Suppressor macrophage treated with lipopolysaccharide for 1 hour (primary cell): ENCODE measurements around the gene FAM156A.
"Not testable (repeated sequence)": the region's sequence is repeated elsewhere in the genome, so short reads cannot be mapped to it uniquely, and the experiment has no call there.

Experiments
- DNase-seq, 3 donors: peaks; one replicate each; pipeline ENCODE4 v3.0.0-alpha.2; 2020 to 2022

FAM156A gene

DNA sequence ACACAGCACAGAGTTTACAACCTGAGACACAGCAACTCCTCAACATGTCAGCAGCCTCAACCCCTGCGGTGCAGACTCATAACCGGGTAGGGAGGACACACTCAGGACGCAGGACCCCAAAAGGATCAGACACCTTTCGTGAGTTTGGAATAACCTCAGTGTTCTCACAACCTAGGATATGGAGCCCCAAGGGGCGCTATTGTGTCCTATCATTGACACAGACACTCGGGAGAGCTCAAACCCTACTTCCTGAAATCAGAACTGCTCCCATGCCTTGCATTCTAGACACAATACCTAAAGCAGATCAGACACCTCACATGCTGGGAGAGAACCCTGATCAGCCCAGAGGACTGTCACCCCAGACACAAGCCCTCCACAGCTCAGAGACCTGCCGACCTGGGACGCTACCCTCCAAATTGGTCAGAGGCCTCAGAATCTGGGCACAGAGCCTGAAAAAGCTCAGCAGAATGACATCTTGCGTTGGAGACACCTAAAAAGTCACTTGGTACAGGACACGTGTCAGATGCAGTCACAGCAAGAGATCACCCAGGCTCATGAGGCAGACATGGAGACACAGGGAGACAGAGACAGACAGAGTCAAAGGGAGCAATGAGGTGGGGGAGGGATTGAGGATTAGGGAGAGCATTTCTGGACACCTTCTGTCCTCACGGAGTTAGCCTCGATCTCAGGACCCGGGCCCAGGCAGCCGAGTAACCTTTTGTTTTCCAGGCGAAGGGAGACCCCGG is 8.8 kb upstream of the FAM156A start:
- not testable (repeated sequence) for DNase-seq

DNA sequence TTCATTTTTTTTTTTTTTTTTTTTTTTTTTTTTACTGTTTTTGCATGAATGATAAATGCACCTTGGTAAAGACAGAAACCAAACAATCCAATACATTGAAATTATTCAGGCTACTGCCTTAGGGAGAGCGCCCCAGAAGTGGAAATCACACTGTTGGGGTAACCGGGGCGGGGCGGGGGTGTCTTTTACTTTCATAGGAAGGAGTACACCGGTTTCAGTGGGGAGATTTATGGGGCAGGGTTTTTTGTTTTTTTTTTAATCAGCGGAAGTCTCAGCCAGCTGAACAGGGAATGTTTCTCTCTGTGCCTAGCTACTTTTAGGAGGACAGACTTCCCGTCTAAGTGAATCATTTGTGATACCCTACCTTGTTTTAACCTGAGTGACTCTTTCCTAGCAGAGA is 643 bp upstream of the FAM156A start:
- not testable (repeated sequence) for DNase-seq

DNA sequence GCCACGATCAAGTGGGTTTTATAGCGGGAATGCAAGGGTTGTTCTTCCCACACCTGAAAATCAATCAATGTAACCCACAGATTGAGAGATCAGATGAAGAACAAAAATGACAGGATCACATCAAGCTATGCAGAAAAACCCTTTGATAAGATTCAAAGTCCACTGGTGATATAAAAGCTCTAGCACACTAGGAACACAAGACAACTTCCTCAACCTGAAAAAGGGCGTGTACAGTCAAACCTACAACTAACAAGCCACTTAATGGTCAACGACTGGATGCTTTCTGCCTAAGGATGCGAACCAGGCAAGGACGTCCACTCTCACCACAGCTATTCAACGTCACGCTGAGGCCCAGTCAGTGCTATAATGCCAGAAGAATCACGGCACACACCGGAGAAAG is 8.4 kb downstream of the FAM156A start:
- not testable (repeated sequence) for DNase-seq

DNA sequence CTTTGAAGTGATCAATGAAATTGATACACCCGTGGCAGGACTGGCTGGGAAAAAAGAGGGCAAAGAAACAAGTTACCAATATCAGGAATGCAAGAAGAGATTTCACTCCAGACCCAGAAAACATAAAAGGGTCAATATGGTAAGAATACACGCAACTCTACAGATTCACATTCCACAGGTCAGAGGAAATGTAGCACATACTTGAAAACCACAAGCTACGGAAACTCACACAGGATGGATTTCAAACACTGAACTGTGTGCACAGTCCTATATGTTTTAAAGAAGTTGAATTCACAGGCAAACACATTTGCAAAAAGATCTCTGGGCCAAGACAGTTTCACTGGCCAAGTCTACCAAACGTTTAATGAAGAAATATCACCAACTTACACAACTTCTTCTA is 9.0 kb downstream of the FAM156A start:
- DNase-seq = not testable (repeated sequence)

DNA sequence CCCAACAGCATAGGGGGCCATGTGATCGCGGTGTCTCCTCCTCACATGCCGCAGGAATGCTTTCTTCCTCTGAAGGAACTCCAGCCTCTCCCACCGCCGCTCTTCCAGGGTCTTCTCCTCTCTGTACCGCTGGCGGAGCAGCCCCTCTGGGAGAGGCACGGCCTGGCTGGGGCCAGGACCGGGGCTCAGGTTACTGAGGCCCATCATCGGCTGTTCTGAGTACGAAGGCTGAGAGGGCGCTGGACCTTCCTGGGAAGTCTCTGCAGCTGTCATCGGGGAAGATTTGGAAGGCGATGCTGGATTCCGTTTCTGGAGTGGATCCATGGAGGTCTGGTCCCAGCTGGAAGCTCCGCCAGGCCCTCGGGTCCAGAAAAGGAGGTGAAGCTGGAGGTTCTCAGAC is 10.1 kb downstream of the FAM156A start:
- not testable (repeated sequence) for DNase-seq

DNA sequence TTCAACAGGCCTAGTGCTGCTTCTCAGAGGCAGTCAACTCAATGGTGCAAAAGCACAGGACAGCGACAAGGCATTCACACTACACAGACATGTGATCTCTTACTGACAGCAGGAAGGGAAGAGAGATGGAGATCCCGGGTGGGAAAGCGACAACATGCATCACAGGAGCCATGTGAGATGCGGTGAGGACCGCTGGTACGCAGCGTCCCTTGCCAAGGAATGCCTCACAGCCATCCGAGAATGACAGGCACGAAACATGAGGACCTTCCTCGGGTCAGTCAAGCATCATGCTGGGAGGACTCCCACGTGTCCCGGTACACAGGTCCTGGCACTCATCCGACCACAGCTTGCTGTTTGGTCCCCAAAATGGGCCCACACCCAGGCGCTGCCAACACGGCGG is 10.8 kb downstream of the FAM156A start:
- DNase-seq = not testable (repeated sequence)

DNA sequence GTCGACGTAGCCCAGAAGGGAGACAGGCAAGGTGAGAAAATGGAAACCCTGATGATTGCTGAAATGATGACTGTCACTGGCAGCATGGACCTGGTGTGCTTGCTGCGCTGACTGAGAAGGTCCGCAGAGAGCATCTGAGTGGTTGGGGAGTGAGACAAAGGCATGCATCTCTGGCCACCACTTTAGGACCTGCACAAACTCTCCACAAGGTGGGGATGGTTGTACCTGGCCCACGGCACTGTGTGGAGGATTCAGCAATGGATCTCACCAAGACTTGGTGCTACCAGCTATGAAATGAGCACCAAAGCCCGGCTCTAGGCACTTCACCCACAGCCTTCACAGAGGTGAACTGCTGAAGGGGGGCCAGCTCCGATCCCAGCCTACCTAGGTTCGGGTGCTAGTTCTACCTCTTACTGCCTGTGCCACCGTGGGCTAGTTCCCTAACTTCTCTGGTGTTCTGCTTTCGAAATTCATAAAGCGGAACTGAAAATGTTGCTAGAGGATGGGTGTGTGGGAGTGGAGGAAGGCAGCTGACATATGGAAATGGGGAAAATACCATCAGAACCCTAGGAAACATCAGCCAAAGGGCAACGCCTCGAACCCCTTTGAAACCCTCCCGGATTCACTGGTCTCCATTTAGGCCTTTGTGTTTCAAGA is 12.4 kb downstream of the FAM156A start:
- not testable (repeated sequence) for DNase-seq

DNA sequence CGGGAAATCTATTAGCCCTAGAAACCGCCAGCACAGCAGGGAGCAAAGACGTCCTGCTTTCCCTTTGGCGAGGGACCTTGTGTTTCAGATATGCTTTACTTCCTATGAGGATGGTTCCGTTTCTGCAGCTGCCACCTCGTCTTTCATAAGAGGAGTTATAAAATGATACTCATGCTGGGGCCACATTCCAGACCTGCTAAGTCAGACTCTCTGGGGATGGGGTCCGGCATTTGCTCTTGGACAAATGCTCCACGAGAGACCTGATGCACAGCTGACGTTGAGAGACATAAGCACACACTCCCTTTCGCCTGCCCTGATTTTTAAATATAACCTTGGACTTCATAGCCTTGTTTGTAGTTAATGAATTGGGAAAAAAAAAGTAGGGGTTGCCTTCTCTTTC is 16.6 kb downstream of the FAM156A start:
- not testable (repeated sequence) for DNase-seq

DNA sequence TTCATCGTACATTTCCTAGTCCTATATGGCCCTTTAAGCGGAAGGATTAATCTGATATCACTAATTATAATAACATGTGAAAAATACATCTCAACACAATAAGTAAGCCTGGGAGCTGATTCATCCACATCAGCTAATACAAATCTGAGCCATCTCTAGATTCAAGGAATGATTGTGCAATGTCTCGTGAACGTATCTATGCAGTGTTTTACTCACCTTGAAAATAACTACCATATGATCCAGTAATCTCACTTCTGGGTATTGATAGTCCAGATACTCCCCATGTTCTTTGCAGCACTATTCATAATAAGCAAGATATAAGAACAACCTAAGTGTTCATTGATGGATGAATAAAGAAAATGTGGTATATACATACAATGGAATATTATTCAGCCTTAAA is 17.6 kb downstream of the FAM156A start:
- not testable (repeated sequence) for DNase-seq

DNA sequence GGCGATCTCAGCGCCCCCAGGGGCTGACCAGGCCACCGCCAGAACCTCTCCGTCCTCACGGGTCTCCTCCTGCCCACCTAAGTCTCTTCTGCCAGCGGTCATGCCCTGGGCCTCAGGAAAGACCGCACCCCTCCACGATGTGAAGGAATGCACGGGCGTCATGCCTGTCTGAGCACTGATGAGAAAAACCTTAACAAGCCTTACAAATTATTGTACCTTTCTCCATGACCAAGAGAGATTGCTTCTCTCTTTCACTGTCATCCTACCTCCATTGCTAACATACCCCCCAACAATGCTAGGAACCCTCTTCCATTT is 22.9 kb downstream of the FAM156A start:
- DNase-seq = not testable (repeated sequence)

DNA sequence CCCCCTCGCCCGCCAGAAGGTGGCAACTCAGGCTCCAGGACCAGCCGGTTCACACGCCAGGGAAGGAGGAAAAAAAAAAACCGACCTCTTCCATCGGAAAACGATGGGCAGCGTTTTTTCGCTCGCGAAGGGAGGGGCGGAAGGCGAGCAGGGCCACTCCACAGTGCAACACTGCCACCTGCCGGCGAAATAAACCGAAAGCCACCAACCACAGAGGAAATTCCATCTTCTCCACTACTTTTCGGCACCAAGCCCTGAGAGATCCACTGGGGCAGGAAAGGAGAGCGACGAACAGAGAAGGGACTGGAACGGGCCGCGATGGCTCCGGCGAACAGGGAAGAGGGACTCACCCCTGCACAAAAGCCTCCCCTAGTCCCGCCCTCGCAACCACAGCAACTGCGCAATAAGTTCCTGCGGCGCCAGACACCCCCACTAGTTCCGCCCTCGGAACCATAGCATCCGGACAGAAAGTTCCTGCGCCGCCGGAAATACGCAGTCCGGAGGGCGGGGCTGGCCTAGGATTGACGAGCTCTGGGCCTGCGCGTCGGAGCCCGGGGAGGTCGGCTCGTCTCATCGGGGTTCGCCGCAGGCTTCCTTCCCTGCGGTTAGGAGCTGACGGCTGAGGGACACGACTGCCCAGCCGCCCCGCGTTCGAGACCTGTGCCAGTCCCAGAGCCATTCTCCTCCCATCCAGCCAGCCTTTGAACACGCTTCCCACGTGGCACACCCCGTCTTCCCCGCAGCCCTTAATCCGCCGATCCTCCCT is 23.4 kb downstream of the FAM156A start:
- DNase-seq = peak; percentile 93 to 94 (median 93)

DNA sequence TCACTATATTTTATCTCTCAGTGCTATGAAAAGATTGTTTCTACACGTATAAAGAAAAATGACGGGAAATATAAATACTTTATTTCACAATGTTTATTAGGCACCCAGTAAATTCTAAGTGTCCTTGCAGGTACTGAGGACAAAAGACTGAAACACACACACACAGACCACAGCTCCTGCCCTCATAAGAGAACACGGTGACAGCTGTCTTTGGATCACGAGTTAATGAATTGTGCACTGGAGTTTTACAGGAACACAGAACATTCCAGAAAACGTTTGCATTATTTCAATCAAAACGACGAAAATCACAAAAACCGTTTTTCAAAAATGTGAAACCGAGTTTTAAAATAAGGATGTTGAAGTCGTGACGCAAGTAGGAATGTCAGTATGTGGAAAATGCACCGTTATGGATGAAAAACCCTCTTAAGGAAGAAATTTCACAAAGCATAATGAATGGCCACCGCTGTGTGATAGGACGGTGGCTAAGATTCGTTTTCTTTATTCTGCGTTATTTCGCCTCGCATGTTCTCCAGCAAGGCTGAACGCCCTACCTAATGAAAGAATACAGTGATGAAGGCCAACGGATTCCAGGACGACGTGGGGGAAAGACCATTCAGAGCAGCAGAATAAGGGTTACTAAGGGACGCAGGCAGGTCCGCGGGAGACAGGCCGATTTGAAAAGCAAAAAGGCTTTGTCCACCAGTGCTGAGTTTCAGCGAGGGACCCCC is 24.2 kb downstream of the FAM156A start:
- DNase-seq = peak; percentile 17 to 43 (median 36)

DNA sequence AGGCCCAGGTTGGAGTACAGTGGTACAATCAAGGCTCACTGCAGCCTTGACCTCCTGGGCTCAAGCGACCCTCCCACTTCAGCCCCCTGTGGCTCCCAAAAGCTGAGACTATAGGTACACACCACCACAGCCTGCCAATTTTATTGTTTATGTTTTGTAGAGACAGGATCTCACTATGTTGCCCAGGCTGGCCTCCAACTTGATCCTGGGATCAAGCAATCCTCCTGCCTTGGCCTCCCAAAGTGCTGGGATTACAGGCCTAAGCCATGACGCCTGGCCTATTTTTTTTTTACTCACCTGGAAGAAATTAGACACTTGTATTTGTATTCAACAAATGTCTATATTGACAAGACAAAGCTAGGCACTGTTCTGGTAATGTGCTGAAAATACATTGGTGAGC is 25.1 kb downstream of the FAM156A start:
- no peak for DNase-seq

DNA sequence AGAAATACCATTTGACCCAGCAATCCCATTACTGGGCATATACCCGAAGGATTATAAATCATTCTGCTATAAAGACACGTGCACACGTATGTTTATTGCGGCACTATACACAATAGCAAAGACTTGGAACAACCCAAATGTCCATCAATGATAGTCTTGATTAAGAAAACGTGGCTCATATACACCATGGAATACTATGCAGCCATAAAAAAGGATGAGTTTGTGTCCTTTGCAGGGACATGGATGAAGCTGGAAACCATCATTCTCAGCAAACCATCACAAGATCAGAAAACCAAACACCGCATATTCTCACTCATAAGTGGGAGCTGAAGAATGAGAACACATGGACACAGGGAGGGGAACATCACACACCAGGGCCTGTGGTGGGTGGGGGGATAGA is 28.1 kb downstream of the FAM156A start:
- DNase-seq = not testable (repeated sequence)

DNA sequence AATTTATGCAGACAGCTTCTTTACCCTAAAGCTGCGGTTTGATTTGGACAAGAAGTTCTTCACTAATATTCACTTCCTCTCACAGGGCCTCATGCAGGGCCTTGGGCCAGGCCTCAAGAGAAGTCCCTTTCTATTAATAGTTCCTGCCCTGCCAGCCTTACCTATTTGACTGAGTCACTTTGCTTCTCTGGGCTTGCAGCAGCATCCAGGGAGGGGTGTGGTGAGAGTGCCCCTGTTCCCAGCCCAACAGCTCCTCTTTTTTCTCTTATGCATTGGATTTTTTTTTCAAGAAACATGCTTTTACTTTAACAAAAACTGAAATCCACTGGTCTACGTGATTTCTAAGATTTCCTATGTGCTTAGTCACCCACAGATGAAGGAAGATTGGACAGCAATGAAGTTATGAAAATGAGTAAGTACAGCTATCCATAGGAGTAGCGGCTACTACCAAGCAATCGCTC is 34.5 kb downstream of the FAM156A start:
- peak; percentile 25 to 57 (median 44) for DNase-seq

DNA sequence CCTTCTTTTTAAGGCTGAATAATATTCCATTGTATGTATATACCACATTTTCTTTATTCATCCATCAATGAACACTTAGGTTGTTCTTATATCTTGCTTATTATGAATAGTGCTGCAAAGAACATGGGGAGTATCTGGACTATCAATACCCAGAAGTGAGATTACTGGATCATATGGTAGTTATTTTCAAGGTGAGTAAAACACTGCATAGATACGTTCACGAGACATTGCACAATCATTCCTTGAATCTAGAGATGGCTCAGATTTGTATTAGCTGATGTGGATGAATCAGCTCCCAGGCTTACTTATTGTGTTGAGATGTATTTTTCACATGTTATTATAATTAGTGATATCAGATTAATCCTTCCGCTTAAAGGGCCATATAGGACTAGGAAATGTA is 43.6 kb downstream of the FAM156A start:
- DNase-seq = not testable (repeated sequence)

DNA sequence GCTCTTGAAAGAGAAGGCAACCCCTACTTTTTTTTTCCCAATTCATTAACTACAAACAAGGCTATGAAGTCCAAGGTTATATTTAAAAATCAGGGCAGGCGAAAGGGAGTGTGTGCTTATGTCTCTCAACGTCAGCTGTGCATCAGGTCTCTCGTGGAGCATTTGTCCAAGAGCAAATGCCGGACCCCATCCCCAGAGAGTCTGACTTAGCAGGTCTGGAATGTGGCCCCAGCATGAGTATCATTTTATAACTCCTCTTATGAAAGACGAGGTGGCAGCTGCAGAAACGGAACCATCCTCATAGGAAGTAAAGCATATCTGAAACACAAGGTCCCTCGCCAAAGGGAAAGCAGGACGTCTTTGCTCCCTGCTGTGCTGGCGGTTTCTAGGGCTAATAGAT is 44.6 kb downstream of the FAM156A start:
- DNase-seq = not testable (repeated sequence)

DNA sequence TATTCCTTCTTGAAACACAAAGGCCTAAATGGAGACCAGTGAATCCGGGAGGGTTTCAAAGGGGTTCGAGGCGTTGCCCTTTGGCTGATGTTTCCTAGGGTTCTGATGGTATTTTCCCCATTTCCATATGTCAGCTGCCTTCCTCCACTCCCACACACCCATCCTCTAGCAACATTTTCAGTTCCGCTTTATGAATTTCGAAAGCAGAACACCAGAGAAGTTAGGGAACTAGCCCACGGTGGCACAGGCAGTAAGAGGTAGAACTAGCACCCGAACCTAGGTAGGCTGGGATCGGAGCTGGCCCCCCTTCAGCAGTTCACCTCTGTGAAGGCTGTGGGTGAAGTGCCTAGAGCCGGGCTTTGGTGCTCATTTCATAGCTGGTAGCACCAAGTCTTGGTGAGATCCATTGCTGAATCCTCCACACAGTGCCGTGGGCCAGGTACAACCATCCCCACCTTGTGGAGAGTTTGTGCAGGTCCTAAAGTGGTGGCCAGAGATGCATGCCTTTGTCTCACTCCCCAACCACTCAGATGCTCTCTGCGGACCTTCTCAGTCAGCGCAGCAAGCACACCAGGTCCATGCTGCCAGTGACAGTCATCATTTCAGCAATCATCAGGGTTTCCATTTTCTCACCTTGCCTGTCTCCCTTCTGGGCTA is 48.9 kb downstream of the FAM156A start:
- not testable (repeated sequence) for DNase-seq

DNA sequence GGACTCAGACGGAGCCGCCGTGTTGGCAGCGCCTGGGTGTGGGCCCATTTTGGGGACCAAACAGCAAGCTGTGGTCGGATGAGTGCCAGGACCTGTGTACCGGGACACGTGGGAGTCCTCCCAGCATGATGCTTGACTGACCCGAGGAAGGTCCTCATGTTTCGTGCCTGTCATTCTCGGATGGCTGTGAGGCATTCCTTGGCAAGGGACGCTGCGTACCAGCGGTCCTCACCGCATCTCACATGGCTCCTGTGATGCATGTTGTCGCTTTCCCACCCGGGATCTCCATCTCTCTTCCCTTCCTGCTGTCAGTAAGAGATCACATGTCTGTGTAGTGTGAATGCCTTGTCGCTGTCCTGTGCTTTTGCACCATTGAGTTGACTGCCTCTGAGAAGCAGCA is 50.4 kb downstream of the FAM156A start:
- DNase-seq = not testable (repeated sequence)

DNA sequence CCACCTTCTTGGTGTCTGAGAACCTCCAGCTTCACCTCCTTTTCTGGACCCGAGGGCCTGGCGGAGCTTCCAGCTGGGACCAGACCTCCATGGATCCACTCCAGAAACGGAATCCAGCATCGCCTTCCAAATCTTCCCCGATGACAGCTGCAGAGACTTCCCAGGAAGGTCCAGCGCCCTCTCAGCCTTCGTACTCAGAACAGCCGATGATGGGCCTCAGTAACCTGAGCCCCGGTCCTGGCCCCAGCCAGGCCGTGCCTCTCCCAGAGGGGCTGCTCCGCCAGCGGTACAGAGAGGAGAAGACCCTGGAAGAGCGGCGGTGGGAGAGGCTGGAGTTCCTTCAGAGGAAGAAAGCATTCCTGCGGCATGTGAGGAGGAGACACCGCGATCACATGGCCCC is 51.2 kb downstream of the FAM156A start:
- not testable (repeated sequence) for DNase-seq

DNA sequence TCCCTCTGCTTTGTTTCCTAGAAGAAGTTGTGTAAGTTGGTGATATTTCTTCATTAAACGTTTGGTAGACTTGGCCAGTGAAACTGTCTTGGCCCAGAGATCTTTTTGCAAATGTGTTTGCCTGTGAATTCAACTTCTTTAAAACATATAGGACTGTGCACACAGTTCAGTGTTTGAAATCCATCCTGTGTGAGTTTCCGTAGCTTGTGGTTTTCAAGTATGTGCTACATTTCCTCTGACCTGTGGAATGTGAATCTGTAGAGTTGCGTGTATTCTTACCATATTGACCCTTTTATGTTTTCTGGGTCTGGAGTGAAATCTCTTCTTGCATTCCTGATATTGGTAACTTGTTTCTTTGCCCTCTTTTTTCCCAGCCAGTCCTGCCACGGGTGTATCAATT is 52.2 kb downstream of the FAM156A start:
- DNase-seq = not testable (repeated sequence)

DNA sequence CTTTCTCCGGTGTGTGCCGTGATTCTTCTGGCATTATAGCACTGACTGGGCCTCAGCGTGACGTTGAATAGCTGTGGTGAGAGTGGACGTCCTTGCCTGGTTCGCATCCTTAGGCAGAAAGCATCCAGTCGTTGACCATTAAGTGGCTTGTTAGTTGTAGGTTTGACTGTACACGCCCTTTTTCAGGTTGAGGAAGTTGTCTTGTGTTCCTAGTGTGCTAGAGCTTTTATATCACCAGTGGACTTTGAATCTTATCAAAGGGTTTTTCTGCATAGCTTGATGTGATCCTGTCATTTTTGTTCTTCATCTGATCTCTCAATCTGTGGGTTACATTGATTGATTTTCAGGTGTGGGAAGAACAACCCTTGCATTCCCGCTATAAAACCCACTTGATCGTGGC is 52.8 kb downstream of the FAM156A start:
- not testable (repeated sequence) for DNase-seq
